Measurements from ENCODE around the gene ATG2A. TPM values are rescaled to one million over a fixed set of nuclear protein-coding genes. Genes with fewer than 3 reads are reported as not detected.

The ATG2A gene
- total and polyA plus RNA-seq, 2 donors from 2014 or later = 16.8 to 26.9 TPM

GRCh38 chr11:64853709-64854108 lies 63.3 kb downstream of the ATG2A start:
- H3K36me3 ChIP-seq (ENCODE audit: control insufficient read depth in 2 of 3, insufficient read depth in 3 of 3, low read length in 3 of 3) = peaks cover 0 to 8% (median 7%) of the 10 kb centered on the region in 3 donors
- DNase-seq (no peak), FAIRE-seq (no peak)
- H3K27ac ChIP-seq (ENCODE audit: low read depth in 2 of 2, low read length in 2 of 2) = no peak overlapping the region
- no peak overlapping the region for H3K9ac ChIP-seq (ENCODE audit: low read length in 3 of 3)
- intact Hi-C loops (cut with DNase I) = loop anchor here (5.0 kb wide), 1 partner anchor 39 kb away; no protein-coding TSS in a partner anchor
- H3K9me3 ChIP-seq (ENCODE audit: control insufficient read depth in 2 of 3, insufficient read depth in 1 of 3, low read length in 3 of 3) = no peaks in the 10 kb centered on the region
- no peak for TF ChIP-seq CTCF (IDR thresholded peaks at IDR 0.05; ENCODE audit: borderline replicate concordance, extremely low read depth, insufficient read depth)
- peaks cover 0 to 29% (median 5%) of the 10 kb centered on the region in 3 donors for H3K4me1 ChIP-seq (ENCODE audit: control insufficient read depth in 2 of 3, insufficient read depth in 2 of 3, low read depth in 1 of 3, low read length in 3 of 3)
- H3K27me3 ChIP-seq (ENCODE audit: control insufficient read depth, insufficient read depth, low read length) = no peaks in the 10 kb centered on the region
- H3K4me3 ChIP-seq (ENCODE audit: low read length in 3 of 3) = no peak overlapping the region

- H3K9ac ChIP-seq (ENCODE audit: low read length in 3 of 3) = no peak overlapping the region
- TF ChIP-seq CTCF (IDR thresholded peaks at IDR 0.05; ENCODE audit: borderline replicate concordance, extremely low read depth, insufficient read depth) = no peak
- FAIRE-seq = no peak
- intact Hi-C loops (cut with DNase I) = loop anchor here (5.0 kb wide), 1 partner anchor 39 kb away; no protein-coding TSS in a partner anchor
- peak in 1 of 5 donors; percentile 66 for DNase-seq
- no peak overlapping the region for H3K4me3 ChIP-seq (ENCODE audit: low read length in 3 of 3)
- H3K36me3 ChIP-seq (ENCODE audit: control insufficient read depth in 2 of 3, insufficient read depth in 3 of 3, low read length in 3 of 3) = peaks cover 0 to 8% (median 3%) of the 10 kb centered on the region in 3 donors
- peaks cover 0 to 33% (median 5%) of the 10 kb centered on the region in 3 donors for H3K4me1 ChIP-seq (ENCODE audit: control insufficient read depth in 2 of 3, insufficient read depth in 2 of 3, low read depth in 1 of 3, low read length in 3 of 3)
- H3K27me3 ChIP-seq (ENCODE audit: control insufficient read depth, insufficient read depth, low read length) = no peaks in the 10 kb centered on the region
- no peak overlapping the region for H3K27ac ChIP-seq (ENCODE audit: low read depth in 2 of 2, low read length in 2 of 2)
- H3K9me3 ChIP-seq (ENCODE audit: control insufficient read depth in 2 of 3, insufficient read depth in 1 of 3, low read length in 3 of 3) = no peaks in the 10 kb centered on the region
These were observed 64.1 kb downstream of the ATG2A start for GRCh38 chr11:64852804-64853509.

- intact Hi-C loops (cut with DNase I) = loop anchor here (5.0 kb wide), 1 partner anchor 40 kb away; no protein-coding TSS in a partner anchor
- Histone ChIP-seq H3K4me1 (ENCODE audit: control insufficient read depth in 2 of 3, insufficient read depth in 2 of 3, low read depth in 1 of 3, low read length in 3 of 3) (peaks cover 0 to 30% (median 5%) of the 10 kb centered on the region in 3 donors), H3K36me3 (ENCODE audit: control insufficient read depth in 2 of 3, insufficient read depth in 3 of 3, low read length in 3 of 3) (peaks cover 0 to 5% (median 0%) of the 10 kb centered on the region in 3 donors), H3K27me3 (ENCODE audit: control insufficient read depth, insufficient read depth, low read length) (no peaks in the 10 kb centered on the region), H3K27ac (ENCODE audit: low read depth in 2 of 2, low read length in 2 of 2) (no peak overlapping the region), H3K4me3 (ENCODE audit: low read length in 3 of 3) (no peak overlapping the region), H3K9me3 (ENCODE audit: control insufficient read depth in 2 of 3, insufficient read depth in 1 of 3, low read length in 3 of 3) (no peaks in the 10 kb centered on the region), H3K9ac (ENCODE audit: low read length in 3 of 3) (no peak overlapping the region)
- DNase-seq (peak in 1 of 5 donors; percentile 73), FAIRE-seq (no peak)
- no peak for TF ChIP-seq CTCF (IDR thresholded peaks at IDR 0.05; ENCODE audit: borderline replicate concordance, extremely low read depth, insufficient read depth)
These were observed 65.1 kb downstream of the ATG2A start for GRCh38 chr11:64851831-64852351.
